Breast epithelium (tissue), 3 donors: Measurements from ENCODE around the gene CEP85L.

Experiments used
- POLR2AphosphoS5 ChIP-seq, 3 donors: sonication (generic); formaldehyde crosslinking; IDR thresholded peaks; one replicate each; pipeline ENCODE4 v1.6.1; 2017; ENCODE audit warnings: antibody characterized with exemption in 3 of 3
- TF ChIP-seq, protein P1 (sequence below), 3 donors: fragments of 450-650 bp; IDR thresholded peaks; one replicate each; pipeline ENCODE4 v1.5.1; 2016 to 2017; ENCODE audit warnings: antibody characterized with exemption in 3 of 3, mild to moderate bottlenecking in 3 of 3, moderate library complexity in 3 of 3

DNA sequence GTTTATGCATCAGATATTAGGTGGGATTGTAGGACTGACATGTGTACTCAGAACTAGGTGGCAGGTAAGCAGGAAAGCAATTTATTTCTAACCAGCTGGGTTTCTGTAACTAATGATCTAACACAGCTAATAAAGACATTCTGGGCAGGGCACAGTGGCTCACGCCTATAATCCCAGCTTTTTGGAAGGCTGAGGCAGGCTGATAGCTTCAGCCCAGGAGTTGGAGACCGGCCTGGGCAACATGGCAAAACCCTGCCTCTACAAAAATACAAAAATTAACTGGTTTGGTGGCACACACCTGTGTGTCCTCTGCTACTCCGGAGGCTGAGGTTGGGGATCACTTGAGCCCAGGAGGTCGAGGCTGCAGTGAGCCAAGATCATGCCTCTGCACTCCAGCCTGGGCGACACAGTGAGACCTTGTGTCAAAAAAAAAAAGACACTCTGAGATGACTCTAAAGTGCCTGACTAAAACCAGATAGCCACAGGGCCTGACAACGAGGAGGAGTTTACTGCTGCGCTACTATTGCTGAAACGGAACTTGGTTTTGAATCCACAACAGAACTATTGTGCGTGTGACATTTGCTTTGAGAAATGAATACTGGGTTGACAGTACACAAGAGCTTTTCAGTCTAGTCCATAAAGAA, 29.2 kb upstream of the CEP85L start:
- TF ChIP-seq, protein P1, sequence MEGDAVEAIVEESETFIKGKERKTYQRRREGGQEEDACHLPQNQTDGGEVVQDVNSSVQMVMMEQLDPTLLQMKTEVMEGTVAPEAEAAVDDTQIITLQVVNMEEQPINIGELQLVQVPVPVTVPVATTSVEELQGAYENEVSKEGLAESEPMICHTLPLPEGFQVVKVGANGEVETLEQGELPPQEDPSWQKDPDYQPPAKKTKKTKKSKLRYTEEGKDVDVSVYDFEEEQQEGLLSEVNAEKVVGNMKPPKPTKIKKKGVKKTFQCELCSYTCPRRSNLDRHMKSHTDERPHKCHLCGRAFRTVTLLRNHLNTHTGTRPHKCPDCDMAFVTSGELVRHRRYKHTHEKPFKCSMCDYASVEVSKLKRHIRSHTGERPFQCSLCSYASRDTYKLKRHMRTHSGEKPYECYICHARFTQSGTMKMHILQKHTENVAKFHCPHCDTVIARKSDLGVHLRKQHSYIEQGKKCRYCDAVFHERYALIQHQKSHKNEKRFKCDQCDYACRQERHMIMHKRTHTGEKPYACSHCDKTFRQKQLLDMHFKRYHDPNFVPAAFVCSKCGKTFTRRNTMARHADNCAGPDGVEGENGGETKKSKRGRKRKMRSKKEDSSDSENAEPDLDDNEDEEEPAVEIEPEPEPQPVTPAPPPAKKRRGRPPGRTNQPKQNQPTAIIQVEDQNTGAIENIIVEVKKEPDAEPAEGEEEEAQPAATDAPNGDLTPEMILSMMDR (IDR thresholded peaks at IDR 0.05): no peak
- no peak for TF ChIP-seq POLR2AphosphoS5 (IDR thresholded peaks at IDR 0.05)
